Measurements from ENCODE around the gene NT5DC3.

The NT5DC3 gene

DNA sequence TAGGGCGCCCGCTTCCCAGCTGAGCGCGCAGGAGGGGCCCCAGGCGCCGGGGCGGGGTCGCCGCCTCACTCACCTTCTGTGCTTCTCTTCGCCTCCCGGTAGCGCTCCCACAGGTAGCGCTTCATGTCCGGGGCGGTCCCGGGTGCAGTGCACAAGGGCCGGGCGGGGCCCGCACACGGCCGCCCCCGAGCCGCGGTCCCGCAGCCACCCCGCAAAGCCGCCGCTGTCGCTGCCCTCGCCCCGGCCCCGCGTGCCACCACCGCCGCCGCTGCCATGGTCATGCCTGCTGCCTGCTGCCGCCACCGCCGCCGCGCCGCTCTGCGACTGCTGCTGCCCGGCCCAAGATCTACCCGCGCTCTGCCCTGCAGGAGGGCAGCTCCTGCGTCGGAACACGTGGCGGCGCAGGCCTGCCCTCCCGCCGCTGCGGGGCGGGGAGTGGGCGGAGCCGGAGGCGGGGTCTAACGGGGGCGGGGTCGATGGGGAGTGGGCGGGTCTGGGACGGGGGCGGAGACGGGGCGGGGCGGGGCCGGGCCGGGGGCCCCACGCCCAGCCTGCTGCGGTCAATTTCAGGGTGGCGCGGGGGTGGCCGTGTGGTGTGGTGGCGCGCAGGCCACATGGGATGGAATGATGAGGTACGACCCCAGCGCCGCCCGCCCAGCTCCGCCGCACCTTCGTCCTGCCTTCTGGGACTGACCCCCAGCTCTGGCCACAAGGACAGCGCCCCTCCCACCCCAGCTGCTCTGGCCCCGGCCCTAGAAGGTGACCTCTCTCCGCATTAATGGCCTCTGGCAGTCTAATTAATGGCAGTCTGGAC lies at the start of gene NT5DC3:
NT5DC3 (minus strand) TSS at position 359 of the 814 bp plus-strand sequence; CDS start at position 281, 78 bp downstream.
- DNase-seq, result peak; percentile 55
- in situ Hi-C loops (cut with MboI; ENCODE audit: low pct_unique_long_range_greater_than_20kb, low sequenced_read_pairs), result no loop called here

DNA sequence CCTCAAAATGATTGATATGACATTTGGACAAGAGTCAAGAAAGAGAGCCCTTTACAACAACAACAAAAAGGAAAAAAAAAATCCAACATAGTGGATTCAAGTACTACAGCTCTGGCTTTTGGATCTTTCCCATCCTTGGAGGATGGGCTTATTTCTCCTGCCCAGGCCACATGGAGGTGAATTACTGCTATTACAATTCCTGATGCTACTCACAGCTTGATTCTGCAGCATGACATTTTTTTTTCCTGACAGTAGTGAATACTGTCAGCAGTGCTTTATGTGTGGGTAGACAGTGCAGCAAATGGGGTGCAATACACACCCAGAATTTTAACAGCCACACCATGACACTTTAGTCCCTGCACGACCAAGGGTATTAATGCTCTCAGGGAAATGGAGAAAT lies 46.7 kb upstream of the NT5DC3 start:
- in situ Hi-C loops (cut with MboI; ENCODE audit: low pct_unique_long_range_greater_than_20kb, low sequenced_read_pairs), result loop anchor here (25.0 kb wide), 1 partner anchor 225 kb away; no protein-coding TSS in a partner anchor
- DNase-seq, result no peak

DNA sequence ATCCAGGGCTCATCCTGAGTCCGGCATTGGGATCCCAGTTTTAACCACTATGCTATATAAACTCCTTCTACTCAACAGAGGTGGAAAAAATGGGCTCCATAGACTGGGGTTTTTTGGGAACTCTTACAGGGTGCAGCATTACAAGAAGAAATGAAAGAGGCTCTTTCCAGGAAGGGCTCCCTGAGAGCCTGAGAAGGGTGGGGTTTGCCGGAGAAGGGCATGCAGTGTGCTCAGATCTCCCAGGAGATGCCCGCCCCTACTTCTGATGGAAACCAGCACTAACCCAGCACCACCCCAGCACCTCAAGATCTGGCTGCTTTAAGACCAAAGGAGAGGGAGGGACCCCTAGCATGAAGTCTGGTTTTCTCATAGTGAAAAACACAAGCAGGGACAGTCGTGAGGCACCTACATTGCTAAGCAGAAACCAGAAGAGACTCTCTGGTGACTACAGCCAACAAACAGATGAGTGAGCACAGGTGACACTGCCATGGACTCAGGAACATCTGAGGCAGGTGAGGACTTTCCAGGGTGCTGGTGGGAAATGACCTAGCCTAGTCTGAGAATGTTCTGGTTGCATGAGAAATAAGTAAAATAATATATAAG lies 45.3 kb upstream of the NT5DC3 start:
- in situ Hi-C loops (cut with MboI; ENCODE audit: low pct_unique_long_range_greater_than_20kb, low sequenced_read_pairs), result loop anchor here (25.0 kb wide), 1 partner anchor 226 kb away; no protein-coding TSS in a partner anchor
- DNase-seq, result no peak

DNA sequence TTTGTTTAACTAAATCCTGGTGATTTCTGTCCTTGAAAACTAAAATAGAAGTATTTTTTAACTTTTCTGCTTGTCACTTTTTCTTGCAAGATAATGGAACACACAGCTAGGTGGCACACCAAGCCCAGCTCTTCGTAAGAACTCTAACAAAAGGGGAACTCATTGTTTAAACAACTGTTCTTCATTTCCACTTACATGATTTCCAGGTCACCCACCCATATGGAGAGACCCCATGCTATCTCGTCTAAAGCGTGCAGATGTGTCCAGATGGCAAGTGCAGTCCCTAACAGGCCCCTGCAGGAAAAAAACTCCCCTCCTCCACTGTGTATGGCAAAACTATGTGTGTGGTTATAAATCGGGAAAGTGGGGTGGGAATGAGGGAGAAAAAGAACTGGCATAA lies 43.3 kb upstream of the NT5DC3 start:
- in situ Hi-C loops (cut with MboI; ENCODE audit: low pct_unique_long_range_greater_than_20kb, low sequenced_read_pairs), result loop anchor here (25.0 kb wide), 1 partner anchor 228 kb away; no protein-coding TSS in a partner anchor
- peak; percentile 57 for DNase-seq

DNA sequence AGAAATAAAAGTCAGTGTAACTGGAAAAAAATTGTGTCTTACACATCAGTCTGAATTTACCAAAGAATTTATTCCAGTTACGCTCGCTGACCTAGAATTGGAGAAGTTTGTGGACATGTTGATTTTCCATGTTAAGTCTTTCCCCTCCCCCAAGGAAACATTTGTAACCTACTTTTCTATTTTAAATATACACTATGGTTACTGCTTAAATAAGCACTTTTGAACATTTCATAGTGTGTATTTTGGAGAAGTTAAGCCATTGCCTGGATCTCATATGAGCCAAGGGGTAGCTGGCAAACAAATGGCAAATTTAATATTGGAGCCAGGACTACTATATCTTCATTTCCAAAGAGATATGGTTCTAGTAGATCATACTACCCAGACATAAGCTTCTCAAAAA lies 42.9 kb upstream of the NT5DC3 start:
- in situ Hi-C loops (cut with MboI; ENCODE audit: low pct_unique_long_range_greater_than_20kb, low sequenced_read_pairs), result loop anchor here (25.0 kb wide), 1 partner anchor 228 kb away; no protein-coding TSS in a partner anchor
- DNase-seq, result no peak

DNA sequence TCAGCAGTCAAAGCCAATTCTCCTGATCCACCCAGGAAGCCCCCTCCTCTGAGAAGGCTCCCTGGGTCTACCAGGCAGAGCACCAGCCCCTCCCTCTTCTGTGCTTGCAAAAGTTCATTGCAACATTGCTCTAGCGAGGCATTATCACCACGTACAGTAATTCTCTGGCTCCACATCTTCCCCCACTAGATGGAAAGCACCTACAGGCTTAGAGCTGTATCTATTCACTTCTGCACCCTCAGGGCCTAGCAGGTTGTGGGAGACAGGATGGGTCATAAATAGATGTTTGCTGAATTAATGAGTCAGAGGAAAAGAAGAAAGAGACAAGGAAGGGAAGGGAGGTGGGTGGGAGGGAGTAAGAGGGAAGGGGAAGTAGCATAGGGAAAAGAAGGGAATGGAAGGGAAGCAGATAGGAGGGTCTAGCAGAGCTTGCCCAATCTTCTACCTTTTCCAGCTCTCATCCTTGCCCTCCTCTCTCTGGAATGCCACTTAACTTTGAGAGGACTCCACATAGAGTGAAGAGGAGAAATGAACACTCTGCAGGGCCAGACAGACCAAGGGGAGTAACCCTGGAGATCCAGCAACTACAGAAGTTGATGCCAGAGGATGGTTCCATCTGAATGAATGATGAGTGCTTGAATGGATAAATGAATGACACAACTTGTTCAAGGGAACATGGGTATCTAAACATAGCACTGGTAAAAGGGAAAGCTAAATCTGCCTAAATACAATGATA lies 42.0 kb upstream of the NT5DC3 start:
- in situ Hi-C loops (cut with MboI; ENCODE audit: low pct_unique_long_range_greater_than_20kb, low sequenced_read_pairs), result loop anchor here (25.0 kb wide), 1 partner anchor 229 kb away; no protein-coding TSS in a partner anchor
- no peak for DNase-seq

DNA sequence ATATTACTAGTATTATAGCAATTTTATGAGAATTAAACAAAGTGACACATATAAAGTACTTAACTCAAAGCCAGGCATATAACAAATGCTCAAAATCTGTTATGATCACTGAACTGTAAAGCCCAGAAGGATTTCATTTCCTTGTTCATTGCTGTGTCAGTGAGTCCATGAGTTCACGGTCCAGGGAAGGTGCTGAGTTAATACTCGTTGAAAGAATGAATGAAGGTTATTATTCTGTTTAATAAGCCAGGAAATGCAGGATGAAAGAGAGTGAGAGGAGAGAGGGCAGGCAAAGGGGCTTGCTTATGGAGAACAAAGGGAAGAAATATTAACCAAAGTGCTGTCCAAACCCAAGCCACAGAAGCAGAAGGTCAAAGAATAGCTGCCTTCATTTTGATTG lies 40.2 kb upstream of the NT5DC3 start:
- in situ Hi-C loops (cut with MboI; ENCODE audit: low pct_unique_long_range_greater_than_20kb, low sequenced_read_pairs), result loop anchor here (25.0 kb wide), 1 partner anchor 231 kb away; no protein-coding TSS in a partner anchor
- DNase-seq, result no peak

DNA sequence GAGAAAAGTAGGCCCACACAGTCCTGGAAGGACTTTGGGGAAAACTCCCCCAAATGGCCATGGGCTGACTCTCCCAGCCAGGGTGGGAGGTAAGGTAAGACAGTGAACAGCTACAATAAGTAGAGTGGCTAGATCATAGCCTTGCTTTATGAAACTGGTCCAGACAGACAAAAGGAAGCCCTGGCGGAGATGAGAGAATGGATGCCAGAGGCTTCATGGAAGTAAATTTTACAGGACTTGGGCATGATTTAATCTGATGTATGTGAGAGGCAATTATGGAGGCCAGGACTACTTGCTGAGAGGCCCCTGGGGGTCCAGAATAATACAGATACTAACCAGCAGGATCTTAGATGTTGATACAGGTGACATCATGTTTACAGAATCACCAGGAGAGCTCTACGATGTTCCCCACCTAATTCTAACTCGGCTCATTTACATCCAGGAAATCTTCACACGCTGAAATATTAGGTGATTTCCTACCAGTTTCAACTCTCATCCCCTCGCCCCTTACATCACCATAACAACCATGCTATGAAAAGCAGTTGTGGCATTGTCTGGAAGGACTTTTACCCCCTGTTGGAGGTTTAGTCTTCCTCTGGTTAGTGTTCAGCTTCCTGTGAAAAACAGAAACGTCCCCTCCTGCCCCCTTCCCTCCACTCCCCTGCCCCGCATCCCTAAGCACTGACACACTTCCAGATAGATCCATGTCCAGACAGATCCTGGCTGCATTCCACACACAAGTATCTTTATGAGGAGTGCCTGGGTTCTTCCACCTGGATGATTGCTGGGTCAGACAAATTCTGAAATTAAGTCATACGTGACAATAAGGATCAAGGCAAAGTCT lies 39.5 kb upstream of the NT5DC3 start:
- peak; percentile 24 for DNase-seq
- in situ Hi-C loops (cut with MboI; ENCODE audit: low pct_unique_long_range_greater_than_20kb, low sequenced_read_pairs), result loop anchor here (25.0 kb wide), 1 partner anchor 232 kb away; no protein-coding TSS in a partner anchor

DNA sequence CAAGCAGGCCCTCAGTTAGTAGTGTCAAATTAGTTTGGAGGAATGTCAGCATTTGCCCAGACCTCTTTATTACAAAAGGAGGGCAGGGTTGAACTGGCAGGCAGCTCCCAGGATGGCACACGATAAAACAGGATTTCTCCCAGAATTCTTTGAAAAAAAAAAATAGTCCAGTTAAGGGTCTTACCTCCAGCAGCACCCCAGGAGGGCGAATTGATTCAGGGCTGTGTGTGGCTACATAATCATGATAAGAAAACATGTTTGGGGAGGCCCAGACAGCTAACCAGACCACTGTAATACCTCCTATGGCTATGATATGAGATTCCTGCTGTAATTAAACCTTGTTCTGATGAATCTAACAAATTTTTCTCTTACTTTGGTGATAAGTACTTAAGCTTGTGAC lies 38.8 kb upstream of the NT5DC3 start:
- in situ Hi-C loops (cut with MboI; ENCODE audit: low pct_unique_long_range_greater_than_20kb, low sequenced_read_pairs), result loop anchor here (25.0 kb wide), 1 partner anchor 232 kb away; no protein-coding TSS in a partner anchor
- no peak for DNase-seq

DNA sequence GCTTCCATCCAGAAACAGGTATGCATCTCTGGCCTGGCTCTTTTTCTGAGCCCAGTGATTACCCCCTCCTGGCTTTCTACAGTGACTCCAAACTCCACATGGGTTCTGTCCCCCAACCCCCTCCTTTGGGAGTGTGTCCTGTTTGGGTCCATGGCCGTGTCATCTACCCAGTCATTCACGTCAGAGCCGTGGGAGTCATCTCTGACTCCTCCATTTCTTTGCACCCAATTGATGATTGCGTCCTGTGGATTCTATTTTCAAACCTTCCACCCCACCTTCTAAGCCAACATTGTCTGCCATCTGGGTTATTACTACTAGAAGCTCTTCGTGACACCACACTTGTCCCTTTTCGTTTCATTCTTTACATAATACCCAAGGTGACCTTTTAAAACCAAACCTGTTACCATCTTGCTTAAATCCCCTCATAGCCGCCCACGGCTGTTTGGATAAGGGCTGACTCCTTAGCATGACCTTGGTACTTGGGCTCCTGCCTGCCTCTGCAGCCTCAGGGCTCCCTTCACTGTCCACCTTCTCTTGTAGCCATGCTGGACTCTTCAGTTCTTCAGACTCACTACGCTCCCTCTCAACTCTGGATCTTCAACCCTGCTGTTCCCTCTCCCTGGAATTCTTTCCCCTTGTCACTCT lies 38.1 kb upstream of the NT5DC3 start:
- in situ Hi-C loops (cut with MboI; ENCODE audit: low pct_unique_long_range_greater_than_20kb, low sequenced_read_pairs), result loop anchor here (25.0 kb wide), 1 partner anchor 233 kb away; no protein-coding TSS in a partner anchor
- DNase-seq, result no peak

DNA sequence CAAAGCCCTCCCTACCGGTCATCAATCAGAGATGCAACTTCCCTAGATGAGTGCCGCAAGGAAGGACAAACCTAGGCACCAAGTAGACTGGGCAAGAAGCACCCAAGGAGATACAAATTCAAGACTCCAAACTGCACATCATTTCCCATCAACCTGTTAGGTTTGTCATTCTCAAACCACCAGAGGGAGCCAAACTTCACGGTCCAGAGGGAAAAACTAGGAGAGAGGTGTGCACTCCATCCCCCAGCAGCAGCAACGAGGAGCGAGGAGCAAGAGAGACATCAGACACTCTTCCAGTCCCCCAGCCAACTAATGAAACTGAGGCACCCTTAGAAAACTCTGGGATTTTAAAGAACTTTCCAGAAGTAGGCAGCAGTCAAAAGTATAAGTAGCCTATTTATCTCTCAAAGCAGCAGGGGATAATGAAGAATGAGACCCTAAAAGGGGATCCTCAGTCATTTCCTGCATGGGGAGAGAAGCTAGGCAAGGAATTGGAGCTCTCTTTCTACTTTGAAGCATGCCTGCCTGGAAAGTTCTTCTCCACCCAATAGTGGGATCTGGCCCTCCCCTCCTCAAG lies 37.0 kb upstream of the NT5DC3 start:
- in situ Hi-C loops (cut with MboI; ENCODE audit: low pct_unique_long_range_greater_than_20kb, low sequenced_read_pairs), result loop anchor here (25.0 kb wide), 1 partner anchor 234 kb away; no protein-coding TSS in a partner anchor

DNA sequence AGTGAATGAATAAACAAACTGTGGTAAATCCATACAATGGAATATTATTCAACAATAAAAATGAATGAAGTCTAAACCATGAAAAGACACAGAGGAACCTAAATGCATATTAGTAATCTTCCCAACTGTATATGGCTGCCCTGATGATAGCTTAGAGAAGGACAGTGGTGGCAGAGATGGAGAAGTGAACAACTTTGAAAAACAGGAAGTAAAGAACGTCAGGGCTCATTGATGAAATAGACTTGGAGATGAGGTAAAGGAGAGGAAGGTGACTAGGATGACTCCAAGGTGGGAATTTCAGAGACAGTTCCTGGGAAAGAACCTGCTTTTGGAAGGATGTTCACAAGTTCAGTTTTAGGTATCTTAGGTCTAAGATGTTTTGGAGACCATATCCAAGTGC lies 36.3 kb upstream of the NT5DC3 start:
- peak; percentile 43 for DNase-seq
- in situ Hi-C loops (cut with MboI; ENCODE audit: low pct_unique_long_range_greater_than_20kb, low sequenced_read_pairs), result loop anchor here (25.0 kb wide), 1 partner anchor 235 kb away; no protein-coding TSS in a partner anchor

More for the DNA sequence above, 37.0 kb upstream of the NT5DC3 start:
- DNase-seq, result peak; percentile 75

DNA sequence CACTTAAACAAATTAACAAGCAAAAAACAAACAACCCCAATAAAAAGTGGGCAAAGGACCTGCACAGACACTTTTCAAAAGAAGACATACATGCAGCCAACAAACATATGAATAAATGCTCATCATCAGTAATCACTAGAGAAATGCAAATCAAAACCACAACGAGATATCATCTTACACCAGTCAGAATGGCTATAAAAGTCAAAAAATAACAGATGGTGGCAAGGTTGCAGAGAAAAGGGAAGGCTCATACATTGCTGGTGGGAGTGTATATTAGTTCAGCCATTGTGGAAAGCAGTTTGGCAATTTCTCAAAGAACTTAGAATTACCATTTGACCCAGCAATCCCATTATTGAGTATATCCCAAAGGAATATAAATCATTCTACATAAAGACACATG lies 34.6 kb upstream of the NT5DC3 start:
- in situ Hi-C loops (cut with MboI; ENCODE audit: low pct_unique_long_range_greater_than_20kb, low sequenced_read_pairs), result loop anchor here (25.0 kb wide), 1 partner anchor 237 kb away; no protein-coding TSS in a partner anchor
- DNase-seq, result no peak

DNA sequence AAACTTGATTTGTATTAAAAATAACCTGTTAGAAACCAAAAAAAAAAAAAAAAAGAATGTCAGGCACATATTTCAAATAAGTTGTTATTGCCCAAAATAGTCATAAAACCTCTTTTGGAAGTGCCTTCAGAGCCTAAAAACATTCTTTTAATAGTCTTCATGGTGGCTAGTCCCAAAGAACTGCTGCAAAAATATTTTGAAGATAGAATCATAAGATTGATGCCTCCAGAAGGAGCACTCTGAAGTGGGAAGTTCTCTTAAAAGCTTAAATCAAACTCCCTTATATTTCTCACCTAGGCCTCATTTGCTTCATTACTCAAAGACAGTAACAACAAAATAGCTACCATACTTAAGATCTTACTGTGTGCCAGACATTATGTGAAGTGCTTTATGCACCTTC lies 27.2 kb upstream of the NT5DC3 start:
- in situ Hi-C loops (cut with MboI; ENCODE audit: low pct_unique_long_range_greater_than_20kb, low sequenced_read_pairs), result no loop called here
- DNase-seq, result no peak

DNA sequence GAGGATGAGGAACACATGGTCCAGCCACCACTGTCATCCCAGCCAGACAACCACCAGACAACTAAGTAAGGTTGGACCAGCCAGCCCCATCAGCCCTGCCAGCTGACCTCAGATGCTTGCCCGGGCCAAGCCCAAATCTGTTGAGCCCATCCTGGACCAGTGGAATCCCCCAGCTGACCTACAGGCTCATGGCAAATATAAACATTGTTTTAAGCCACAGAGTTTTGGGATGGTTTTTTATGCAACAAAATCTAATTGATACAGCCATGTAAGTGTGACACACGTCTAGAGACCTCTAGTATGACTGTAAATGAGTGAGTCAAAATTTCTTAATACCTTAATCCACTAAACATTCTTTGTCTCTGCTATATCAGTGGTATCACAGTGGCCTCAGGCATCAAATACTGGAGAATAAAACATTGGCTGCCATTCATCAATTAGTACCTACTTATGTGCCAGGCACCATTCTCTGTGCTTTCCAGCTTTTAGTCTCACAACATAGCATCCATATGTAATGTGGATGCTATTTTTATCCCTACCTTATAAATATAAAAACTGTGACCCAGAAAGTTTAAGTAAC lies 24.2 kb upstream of the NT5DC3 start:
- in situ Hi-C loops (cut with MboI; ENCODE audit: low pct_unique_long_range_greater_than_20kb, low sequenced_read_pairs), result no loop called here

DNA sequence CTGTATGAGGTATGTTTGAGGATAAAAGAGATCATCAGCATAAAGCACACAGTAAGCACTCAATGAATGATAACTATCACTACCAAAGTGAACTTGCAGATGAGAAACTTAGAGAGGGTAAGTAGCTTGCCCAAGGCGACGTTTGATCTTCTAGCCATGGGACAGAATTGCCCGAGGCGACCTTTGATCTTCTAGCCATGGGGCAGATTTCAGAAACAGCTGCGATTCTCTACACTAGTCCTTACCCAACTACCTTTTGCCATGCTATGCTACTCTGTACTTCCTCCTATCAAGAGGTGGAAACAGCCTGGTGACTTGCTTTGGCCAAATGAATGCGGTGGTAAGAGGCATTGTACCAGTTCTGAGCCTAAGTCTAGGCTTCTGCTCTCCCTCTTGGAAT lies 23.7 kb upstream of the NT5DC3 start:
- in situ Hi-C loops (cut with MboI; ENCODE audit: low pct_unique_long_range_greater_than_20kb, low sequenced_read_pairs), result no loop called here
- no peak for DNase-seq

More for the DNA sequence above, 24.2 kb upstream of the NT5DC3 start:
- no peak for DNase-seq

DNA sequence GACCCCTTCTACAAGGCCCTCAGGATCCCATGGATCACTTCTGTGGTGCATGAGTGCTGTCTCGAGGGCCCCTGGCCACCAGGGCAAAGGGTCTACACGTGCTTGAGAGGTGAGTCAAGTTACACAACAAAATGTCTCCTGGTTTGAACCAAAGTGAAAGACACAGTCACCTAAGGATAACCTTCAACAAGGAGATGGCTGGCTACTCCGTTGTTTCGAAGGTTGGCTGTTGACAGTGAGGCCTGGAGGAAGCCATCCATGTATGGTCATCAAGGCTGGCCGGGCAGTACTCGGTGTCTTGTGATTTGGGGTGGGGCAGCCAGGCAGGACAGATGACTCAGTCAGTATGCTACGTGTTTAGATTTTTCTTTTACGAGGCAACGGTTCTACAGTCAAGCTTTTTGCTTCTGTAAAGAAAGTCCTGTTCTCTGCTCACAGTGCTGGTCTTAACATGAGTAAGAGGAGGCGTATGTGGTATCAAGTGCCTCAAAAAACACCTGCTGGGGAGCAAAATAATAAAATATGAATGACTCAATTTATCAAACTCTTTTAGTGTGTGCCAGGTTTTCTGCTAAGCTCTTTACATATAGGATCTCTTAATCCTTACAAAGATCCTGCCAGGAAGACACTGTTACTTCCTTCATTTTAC lies 18.0 kb upstream of the NT5DC3 start:
- DNase-seq, result no peak
- in situ Hi-C loops (cut with MboI; ENCODE audit: low pct_unique_long_range_greater_than_20kb, low sequenced_read_pairs), result no loop called here
